ENCODE data around the gene SMARCE1.
"Not testable (repeated sequence)": the region's sequence is repeated elsewhere in the genome, so short reads cannot be mapped to it uniquely, and the experiment has no call there.

Gene SMARCE1

DNA sequence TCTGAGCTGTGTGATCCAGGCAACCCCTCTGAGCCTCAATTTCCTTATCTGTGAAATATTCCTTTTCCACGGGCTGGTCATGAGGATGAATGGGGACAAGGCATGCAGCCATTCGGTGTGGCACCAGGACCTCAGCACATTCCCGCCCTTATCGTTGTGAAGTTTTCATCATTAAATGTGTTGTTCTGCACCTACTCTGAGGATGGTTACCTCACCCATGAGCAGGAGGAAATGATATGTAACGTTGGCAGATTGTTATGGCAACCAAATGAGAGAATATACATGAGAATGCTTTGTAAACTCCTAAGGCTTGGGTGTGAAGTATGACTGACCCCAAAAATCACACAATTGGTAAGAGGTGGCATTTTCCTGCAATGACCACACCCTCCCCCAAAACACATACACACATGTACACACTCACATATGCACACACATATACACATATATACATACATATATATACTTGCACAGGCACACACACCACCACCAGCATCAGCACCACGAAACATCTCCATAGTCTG, 39.5 kb downstream of the SMARCE1 start:
- DNase-seq: no peak

DNA sequence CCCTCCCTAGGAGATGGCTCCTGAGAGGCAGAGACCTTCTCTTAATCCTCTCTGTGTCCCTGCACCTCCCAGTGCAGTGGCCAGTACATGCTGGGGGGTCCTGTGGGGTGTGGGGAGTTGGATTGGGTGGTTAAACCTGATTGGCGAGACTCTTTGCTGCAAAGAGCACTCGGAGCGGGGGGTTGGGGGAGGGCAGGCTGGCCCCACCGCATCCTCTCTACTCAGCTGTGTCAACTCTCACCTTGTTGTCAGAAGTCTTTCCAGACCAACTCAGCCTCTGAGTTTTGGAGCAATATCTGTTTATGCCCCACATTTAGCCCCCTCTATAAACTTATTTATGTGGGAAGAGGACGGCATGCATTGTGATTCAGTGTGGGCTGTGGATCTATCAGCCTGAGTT, 40.0 kb downstream of the SMARCE1 start:
- DNase-seq: no peak

DNA sequence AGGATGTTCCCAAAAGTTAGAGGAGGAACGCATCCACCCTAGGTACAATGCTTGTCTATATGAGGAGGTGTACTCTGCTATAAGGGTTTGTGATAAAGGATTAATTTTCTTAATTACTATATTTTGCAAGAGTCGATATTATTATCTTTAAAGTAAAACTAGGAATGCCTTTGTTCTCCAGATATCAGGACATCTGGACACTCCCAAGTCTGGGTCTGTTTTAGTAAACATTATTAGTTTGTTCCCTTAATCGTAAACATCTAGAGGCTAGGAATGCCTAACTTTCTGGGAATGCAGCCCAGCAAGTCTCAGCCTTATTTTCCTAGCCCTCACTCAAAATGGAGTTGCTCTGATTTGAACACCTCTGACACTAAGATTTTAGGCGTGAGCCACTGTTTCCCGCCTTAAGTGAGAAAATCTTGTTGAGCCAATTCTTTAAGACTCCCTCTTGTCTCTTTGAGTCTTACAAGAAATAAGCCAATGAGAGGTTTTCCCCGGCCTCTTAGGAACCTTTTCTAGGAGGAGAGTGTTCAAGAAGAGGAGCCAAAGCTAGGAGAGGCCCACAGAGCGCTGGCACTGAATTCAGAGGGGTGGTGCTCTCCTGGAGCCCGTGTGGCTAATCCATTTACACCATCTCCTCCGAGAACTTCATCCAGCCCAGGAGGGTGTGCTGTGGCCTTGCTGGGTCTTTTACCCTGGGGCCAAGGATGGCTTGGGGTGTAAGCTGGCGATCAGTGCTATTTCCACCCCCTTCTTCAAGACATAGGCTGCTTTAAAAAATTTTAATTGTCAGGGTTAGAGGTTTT, 40.9 kb downstream of the SMARCE1 start:
- DNase-seq: no peak

DNA sequence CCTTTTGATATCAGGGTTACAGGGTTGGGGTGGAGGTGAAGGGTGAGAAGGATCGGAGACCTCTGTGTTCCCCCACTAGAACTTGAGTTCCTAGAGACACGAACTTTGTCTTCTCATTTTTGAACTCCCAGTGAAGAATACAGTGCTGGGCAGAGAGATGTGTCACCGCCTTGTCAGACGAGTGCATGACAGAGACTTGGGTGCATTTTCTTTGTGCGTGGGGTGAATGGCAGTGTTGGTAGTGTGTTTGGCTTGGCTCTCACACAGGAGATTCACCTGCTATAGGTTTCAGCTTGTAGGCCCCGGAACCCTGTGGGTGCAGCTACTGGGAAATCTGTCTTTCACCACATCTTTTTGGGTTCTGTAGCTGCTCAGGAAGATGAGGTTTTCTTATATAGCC, 42.3 kb downstream of the SMARCE1 start:
- DNase-seq: no peak

DNA sequence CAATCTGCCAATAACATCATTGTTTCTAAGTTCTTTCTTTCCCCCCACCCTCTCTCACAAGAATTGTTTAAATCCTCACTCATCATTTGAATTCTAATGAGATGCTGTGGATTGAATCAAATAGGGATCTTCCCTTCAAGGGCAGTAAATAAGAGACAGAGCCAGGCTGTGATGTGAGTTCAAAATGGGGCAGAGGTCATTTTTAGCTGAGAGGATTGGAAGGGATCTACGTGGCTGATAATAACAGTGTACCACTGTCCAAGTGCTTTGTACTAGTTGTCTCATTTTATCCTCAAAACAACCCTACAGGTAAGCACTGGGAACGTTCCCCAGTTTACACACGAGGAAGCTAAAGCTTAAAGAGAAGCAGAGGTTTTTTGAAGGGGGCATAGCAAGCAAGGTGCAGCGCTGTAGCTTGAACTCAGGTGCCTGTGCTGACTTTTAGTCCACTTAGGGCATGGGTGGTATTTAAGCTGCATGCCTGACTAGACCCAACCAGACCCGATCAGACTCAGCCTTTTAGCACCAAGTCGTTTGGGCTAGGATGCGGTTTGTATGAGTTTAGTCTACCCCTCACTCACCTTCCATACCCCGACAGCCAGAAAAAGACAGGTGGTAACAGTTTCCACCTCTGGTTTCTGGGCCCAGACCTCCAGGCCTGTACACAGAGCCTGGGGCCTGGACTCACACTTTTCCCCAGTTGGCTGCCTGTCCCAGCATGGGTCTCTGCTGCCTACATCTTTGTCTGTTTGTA, 43.1 kb downstream of the SMARCE1 start:
- no peak for DNase-seq

DNA sequence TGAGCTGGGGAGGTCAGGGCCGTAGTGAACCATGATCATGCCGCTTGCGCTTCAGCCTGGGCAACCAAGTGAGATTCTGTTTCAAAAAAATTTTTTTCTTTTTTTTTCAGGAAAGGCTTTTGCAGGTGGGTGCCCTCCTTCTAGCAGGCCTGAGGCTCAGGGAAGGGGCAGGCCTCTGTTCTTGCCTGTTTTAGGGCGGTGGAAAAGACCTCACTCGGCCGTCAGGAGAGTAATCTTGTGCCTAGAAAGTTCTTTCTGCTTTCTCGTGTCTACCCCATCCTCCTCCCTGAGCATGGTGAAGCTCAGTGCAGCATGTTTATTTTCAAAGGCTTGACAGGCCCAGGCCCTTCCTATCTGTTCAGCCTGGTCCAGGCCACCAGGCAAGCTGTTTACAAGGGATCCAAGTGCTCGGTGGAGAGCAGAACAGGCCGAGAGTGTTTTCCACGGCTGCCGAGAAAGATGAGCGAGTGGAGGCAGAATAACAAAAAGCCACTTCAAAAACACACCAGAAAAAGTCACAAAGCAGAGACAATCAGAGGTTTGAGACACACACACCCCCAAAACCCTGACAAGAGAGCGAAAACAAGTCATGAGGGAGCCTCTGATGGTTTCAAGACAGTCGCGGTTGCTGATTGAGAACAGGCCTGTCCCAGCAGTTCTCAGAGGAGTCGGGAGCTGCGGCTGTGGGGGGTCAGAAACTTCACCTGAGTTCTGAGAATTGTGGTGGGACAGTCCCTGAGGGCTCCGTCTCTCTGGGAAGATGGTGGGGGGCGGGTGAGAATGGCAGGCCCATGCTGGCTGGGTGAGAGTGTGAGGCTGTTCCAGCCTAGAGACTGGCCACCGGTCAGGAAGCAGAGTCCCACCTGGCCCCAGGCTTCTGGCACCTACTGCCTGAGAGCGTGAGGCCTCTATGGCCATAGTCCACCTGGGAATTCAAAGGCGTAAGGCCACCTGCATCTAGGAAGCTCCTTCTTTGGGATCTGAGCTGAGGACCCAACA, 44.9 kb downstream of the SMARCE1 start:
- no peak for DNase-seq

DNA sequence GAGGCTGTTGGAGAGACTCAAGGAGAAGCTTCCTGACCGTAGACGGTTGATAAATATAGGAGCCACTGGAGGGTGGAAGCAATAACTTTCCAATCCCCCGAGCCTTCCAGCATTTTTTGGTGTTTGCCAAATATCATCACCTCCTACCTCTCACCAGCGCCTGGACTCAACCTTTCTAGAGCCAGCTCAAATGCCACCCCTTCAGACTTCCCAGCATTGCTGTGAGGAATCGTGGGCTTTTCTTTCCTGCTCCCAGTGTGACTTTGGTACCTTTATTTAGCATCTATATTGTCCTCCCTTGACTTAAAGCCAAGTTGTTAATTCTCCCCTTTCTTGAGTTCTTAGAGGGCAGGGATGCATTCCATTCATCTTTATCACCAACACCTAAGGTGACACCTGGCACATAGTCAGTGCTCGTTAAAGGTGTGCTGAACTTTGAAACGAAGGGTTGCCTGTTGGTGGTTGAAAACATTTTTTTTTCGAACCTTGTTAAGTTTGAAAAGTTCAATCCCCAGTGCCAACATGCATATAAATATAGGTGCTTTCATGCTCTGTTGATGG, 47.1 kb downstream of the SMARCE1 start:
- no peak for DNase-seq

DNA sequence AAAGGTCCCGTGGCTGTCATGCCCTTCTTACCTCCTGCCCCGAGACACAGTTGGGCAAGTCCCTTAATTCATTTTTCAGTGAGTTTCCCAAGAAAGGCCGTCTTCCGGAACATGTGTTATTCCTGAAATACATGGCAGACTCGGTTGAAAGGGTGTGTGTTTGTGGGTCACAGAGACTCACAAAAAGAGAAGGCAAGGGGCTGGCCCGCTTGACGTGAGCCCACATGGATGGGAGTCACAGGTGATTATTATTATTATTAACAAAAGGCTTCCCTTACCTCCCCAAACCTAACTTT, 48.2 kb downstream of the SMARCE1 start:
- no peak for DNase-seq

DNA sequence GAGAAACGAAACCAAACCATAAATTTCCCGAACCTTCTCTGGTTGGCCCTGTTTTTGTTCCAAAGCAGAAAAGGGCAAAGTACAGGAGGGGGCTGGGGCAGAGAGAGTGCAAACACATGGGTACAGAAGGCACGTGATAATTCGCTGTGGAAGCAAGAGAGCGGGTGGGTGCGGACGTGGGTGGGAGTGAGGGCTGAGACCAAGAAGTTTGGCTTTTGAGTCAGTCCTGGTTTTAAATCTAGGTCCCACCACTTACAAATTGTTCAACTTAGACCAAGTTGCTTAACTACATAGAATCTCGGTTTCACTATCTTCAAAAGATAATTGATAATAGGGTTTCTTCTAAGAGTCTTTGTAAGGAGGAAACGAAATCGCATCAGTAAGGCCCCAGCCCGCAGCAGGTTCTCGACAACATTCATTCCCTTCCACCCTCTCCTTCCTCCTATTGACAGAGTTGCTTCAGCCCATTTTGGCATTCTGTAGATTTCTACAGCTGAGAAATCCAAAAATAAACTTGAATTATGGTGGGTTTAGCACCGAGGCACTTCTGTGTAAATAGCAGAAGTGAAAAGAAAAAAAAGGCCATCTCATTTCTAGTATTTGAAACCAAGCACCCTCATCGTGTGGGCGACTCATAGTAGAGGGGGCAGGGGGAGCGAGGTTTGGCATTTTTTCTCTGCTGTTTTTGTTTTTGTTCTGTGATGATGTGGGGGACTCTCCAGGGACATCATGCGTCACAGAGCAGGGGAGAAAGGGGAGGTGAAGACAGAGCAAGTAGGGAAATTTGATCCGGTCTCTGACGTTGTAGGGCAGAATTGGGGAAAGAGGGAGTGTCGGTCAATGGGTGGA, 48.8 kb downstream of the SMARCE1 start:
- DNase-seq: no peak

DNA sequence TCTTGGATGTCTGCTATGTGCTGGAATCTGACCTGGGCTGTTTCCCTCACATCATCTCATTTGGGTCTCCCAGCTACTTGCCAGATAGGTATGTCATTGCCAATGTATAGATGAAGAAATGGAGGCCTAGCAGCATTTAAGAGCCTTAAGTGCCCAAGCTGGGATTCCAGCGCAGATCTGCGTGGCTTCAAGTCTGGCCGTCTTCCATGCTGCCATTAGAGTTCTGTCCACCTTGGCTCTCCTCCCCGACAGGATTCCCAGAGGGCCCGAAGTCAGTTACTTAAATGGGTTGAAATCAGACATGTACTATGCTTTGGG, 49.4 kb downstream of the SMARCE1 start:
- DNase-seq: no peak

DNA sequence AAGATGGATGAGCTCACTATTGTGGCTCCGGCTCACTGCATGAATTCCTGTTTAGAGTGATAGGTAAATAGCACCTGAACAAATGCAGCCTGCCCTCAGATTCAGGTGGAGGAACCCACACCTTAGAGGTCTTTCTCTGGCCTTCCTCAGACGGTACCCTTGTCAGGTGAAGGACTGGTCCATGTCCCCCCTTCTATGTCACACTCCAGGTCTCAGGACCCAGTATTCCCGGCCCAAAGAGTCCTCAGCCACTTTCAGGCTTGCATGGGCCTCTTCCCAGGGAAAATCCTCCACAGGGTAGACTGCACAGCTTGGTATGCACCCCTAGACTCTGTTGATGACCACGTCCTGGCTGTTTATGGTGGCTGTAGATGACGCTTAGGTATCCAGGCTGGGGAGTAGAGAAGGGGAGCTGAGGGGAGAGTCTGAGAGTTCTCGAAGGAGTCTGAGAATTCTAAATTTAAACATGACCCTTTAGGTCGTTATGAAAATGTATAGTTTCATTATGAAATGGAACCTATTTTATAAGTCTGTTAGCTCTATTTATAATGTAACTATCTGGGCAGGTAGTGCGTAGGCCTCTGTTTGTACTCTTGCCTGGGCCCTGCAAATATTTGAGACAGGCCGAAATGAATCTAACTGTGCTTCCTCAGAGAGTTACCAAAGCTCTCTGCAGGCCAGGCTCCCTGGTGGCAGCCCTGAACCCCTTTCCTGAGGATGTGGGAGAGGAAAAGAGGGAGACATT, 49.9 kb downstream of the SMARCE1 start:
- DNase-seq: no peak

DNA sequence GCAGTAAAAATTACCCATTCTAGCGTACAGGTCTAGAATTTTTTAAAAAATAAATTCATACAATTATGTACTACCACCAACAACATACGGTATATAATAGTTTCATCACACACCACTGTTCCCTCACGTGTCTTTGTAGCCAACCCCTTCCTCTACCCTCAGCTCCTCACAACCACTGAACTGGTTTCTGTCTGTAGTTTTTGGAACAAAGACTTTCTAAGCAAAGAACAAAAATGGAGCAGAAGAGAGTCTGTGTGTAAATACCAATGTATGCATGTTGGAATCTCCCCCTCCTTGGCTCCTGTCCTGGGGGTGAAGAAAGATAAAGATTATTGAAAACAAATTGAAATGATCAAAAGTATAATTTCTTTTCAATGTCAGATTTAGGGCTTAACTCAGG, 50.5 kb downstream of the SMARCE1 start:
- no peak for DNase-seq

DNA sequence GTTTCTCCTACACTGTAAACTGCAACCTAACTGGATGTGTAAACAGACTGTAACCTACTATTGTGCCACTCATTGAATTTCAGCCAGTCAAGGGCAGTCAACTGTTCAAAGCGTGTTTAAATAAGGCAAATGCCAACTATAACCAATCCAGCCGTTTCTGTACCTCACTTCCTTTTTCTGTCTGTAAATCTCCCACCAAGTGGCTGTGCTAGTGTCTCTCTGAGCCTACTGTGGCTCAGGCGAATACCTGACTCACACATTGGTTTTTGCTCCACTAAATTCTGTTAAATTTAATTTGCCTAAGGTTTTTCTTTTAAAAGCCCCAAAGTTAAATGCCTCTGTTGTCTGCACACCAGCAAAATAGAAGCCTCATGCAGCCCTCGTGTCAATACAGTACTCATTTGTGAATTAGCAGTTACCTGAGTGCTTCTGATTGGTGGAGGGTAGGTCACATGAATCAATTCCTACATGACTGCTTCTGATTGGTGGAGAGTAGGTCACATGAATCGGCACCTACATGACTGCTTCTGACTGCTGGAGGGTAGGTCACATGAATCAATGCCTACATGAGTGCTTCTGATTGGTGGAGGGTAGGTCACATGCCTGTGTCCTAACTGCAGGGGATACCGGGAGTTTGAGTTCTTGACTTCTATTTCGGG, 51.2 kb downstream of the SMARCE1 start:
- no peak for DNase-seq

DNA sequence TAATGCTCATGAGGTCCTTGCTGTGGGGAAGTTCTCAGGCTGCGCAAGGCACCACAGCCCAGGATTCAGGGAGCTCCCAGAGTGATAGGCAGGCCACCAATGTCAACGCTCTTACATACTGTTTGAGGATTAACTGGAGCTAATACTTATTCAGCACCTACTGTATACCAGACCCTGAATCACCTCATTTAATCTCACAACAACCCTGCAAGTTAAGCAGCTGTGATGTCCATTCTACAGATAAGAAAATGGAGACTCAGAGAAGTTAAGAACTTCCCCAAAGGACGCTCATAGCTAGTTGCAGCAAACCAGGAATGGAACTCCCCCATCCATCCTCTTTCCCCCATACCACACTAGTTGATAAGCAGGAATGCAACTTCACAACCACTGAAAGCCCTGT, 56.9 kb downstream of the SMARCE1 start:
- no peak for DNase-seq

DNA sequence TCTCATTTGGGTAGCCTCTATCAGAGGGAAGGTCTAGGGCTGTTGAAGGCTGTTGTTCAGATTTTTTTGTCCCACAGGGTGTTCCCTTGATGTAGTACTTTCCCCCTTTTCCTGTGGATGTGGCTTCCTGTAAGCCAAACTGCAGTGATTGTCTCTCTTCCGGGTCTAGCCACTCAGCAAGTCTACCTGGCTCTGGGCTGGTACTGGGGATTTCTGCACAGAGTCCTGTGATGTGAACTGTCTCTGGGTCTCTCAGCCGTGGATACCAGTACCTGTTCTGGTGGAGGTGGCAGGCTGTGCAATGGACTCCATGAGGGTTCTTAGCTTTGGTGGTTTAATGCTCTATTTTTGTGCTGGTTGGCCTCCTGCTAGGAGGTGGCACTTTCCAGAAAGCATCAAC, 59.1 kb downstream of the SMARCE1 start:
- no peak for DNase-seq

DNA sequence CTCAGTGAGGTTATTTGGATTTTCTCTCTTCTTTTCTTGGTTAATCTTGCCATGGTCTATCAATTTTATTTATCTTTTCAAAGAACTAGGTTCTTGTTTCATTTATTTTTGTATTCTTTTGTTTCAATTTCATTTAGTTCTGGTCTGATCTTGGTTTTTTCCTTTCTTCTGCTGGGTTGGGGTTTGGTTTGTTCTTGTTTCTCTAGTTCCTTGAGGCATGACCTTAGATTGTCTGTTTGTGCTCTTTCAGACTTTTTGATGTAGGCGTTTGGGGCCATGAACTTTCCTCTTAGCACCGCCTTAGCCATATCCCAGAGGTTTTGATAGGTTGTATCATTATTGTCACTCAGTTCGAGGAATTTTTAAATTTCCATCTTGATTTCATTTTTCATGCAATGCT, 61.4 kb downstream of the SMARCE1 start:
- DNase-seq: not testable (repeated sequence)

DNA sequence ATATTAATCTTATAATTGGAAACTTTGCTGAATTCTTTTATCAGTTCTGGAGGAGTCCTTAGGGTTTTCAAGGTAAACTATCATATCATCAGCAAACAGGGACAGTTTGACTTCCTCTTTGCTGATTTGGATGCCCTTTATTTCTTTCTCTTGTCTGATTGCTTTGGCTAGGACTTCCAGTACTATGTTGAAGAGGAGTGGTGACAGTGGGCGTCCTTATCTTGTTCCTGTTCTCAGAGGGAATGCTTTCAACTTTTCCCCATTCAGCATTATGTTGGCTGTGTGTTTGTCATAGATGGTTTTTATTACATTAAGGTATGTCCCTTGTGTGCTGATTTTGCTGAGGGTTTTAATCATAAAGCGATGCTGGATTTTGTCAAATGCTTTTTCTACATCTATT, 62.7 kb downstream of the SMARCE1 start:
- not testable (repeated sequence) for DNase-seq

DNA sequence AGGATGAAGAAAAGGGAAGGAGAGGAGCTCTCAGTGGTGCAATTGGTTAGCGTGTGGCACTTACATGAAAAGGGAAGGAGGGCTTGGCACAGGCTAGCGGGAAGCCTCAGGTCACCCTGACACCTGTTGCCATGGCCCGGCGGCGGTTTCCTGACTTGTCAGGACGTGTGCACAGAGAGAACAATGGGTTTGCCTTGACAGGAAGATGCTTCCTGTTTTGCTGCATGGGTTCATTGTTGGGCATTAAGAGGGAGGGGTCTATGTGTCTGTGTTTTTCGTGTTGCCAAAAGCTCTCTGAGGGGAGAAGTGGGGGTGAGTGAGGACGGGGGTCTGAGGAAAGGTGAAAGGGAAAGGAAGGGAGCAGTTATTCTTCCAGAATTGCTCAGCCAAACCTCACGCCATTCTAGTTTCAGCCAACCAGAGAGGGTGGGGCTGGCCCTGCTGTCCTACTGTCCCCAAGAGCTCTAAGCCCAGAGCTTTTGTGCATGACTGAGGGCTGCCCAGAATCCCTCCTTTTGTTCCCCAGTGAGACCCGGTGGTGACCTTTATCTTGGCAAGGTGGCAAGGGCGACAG, 65.2 kb downstream of the SMARCE1 start:
- DNase-seq: no peak

DNA sequence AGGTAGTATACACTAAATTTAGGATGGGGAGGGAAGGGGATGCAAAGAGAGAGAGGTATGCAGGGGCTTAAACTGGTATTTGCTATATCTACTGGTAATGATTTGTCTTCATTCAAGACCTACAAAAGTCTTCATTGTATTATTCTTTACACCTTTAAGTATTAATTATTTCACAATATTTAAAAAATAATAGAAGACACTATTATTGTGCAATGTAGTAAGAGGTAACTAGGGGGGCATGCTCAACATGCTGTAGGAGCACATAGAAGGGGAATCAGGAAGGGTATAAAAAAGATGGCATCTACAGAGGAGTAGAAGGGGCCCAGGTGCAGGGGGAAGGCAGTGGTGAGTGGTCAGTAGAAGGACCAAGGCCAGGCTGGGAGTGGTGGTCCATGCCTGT, 67.5 kb downstream of the SMARCE1 start:
- DNase-seq: no peak

DNA sequence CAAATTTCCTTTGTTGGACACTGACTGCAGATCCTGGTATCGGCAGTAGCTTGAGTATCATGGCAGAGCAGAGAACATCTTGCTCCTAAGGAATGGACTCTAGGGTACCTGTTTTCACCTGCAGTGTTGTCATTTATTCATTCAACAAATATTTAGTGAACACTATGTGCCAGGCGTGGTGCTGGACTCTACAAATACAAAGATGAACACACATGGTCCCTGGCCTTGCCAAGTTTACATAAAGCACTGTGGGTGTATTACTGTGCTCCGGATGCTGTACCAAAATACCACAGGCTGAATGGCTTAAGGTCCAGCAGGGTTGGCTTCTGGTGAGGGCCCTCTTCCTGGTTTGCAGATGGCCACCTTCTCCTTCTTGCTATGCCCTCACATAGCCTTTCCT, 68.1 kb downstream of the SMARCE1 start:
- no peak for DNase-seq

Data from NCI-H1694 treated with DMSO at 0.1 percent for 48 hours (cell line).